CD4-positive, alpha-beta T cell treated with Interleukin-6 for 4 hours (primary cell): ENCODE data around the gene MUCL3.
"Not testable (repeated sequence)": the region's sequence is repeated elsewhere in the genome, so short reads cannot be mapped to it uniquely, and the experiment has no call there.

Source experiments
- DNase-seq: peaks from one replicate; pipeline ENCODE4 v3.0.0-alpha.2; 2020; ENCODE audit warnings: mixed read lengths

The MUCL3 gene, protein sequence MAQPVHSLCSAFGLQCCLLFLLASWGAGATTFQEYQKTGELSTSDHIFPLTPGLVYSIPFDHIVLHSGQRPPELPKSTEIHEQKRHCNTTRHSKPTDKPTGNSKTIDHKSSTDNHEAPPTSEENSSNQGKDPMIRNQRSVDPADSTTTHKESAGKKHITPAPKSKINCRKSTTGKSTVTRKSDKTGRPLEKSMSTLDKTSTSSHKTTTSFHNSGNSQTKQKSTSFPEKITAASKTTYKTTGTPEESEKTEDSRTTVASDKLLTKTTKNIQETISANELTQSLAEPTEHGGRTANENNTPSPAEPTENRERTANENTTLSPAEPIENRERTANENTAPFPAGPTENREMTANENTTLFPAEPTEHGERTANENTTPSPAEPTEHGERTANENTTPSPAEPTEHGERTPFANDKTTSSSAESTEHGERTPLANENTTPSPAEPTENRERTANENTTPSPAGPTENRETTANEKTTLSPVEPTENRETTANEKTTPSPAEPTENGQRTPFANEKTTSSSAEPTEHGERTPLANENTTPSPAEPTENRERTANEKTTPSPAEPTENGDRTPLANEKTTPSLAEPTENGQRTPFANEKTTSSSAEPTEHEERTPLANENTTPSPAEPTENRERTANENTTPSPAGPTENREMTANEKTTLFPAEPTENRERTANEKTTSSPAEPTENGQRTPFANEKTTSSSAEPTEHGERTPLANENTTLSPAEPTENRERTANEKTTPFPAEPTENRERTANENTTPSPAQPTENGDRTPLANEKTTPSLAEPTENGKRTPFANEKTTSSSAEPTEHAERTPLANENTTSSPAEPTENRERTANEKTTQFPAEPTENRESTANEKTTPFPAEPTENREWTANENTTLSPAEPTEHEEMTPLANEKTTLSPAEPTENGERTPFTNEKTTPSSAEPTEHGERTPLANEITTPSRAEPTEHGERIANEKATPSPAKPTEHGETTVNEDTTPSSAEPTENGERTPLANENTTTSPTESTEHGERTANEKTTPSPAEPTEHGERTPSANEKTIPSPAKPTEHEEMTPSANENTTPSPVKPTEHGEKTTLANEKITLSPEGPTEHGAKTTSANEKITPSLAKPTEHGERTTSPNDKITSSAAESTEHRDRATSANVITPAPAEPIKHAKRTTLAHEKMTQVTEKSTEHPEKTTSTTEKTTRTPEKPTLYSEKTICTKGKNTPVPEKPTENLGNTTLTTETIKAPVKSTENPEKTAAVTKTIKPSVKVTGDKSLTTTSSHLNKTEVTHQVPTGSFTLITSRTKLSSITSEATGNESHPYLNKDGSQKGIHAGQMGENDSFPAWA (N-terminal part only)

DNA sequence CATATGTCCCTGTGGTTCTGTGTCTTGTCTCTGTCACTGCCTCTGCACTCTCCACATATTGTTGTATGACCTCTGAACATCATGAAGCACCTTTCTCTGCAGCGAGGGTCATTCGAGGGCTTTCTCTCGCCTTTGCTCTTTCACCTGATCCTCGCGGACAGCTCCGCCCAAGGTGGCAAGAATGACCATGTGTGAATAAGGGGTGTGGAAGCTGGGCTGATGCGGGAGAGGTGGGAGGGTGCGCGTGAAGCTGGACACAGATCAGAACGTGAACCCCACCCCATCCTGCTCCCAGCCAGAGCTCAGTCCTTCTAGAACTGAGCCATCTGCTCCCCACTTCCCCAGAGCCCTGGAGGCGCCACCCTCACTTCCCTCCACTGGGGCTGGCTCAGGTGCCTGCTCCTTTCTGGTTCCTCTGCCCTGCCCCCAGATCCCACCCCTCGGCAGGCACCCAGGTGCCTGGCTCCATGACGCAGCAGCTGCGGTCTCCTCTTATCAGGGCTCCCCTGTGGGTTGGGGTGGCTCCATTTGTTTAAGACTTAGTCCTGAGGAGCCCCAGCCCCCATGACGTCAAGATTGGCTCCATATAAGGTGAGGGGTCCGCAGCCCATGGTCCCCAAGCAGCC is at the start of gene MUCL3:
Gene MUCL3, plus strand, starts transcription at position 613 of the 626 bp plus-strand sequence. CDS start 27 bp downstream, outside the sequence.
- DNase-seq = no peak

- no peak for DNase-seq
Measured at GRCh38 chr6:30891450-30891723, 49.4 kb upstream of the MUCL3 start.

GRCh38 chr6:30891816-30892538 is 48.8 kb upstream of the MUCL3 start:
- no peak for DNase-seq

GRCh38 chr6:30893001-30893591 is 47.7 kb upstream of the MUCL3 start:
- DNase-seq = no peak

GRCh38 chr6:30893666-30894065 is 47.1 kb upstream of the MUCL3 start:
- no peak for DNase-seq

GRCh38 chr6:30894381-30894780 is 46.4 kb upstream of the MUCL3 start:
- no peak for DNase-seq

DNA sequence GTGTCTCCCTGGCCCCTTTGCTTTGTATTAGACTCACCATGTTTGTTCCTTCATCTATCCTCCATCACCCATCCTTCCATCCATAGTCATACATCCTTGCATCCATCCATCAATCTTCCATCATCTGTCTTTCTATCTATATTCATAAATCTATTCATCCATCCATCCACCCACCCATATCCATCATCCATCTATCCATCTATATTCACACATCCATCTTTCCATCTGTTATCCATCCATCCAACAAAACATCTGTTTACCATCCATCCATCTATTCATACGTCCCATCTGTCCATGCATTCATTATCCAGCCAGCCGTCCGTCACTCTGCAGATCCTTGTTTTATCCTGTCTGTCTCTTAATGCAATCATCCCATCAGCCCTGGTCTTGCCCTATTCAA is 45.8 kb upstream of the MUCL3 start:
- no peak for DNase-seq

DNA sequence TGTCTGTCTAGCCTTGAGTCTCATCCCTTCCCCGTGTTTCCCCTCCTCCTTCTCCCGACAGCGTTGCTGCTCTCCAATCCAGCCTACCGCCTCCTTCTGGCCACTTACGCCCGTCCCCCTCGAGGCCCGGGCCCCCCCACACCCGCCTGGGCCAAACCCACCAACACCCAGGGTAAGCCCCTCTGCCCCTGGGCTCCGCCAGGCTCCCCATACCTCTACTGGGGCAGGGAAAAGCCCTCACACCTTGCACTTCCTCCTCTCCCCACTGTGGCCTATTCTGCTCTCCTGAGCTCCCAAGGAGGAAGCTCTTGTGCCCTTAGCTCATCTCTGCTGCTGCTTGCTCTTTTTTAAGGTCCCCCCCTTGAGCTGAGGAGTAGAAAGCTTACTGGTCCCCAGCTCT is 45.4 kb upstream of the MUCL3 start:
- DNase-seq = no peak

GRCh38 chr6:30896541-30896940 is 44.2 kb upstream of the MUCL3 start:
- DNase-seq = no peak

GRCh38 chr6:30897882-30898281 is 42.9 kb upstream of the MUCL3 start:
- DNase-seq = no peak

DNA sequence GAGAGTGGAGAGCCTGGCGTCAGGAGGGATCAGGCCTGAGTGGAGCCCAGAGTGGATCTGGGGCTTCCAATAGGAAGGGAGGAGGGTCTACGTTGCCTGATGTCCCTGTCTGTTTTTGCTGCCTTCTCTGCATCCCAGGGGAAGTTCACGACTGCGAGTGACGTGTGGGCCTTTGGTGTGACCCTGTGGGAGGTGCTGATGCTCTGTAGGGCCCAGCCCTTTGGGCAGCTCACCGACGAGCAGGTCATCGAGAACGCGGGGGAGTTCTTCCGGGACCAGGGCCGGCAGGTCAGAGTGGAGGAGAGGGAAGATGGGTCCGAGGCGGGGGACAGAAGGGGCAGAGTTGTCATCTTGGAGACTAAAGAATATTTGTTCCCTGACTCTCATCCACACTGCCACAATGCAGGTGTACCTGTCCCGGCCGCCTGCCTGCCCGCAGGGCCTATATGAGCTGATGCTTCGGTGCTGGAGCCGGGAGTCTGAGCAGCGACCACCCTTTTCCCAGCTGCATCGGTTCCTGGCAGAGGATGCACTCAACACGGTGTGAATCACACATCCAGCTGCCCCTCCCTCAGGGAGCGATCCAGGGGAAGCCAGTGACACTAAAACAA is 41.9 kb upstream of the MUCL3 start:
- DNase-seq = no peak

- no peak for DNase-seq
Measured at GRCh38 chr6:30900863-30901417, 39.8 kb upstream of the MUCL3 start.

DNA sequence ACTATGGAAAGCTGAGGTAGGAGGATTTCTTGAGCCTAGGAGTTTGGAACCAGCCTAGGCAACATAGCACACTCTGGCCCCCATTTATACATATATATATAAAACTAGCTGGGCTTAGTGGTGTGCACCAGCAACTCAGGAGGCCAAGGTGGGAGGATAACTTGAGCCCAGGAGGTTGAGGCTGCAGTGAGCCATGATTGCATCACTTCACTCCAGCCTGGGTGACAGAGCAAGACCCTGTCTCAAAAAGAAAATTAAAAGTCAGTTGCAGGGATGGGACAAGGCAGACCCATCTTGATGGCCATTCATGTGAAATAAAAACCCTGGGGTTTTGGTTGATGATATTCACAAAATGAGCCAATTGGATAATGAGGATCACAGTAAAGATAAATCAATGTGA is 39.3 kb upstream of the MUCL3 start:
- DNase-seq = no peak

- DNase-seq = not testable (repeated sequence)
Measured at GRCh38 chr6:30902196-30902595, 38.6 kb upstream of the MUCL3 start.

- DNase-seq = no peak
Measured at GRCh38 chr6:30902709-30903108, 38.1 kb upstream of the MUCL3 start.

DNA sequence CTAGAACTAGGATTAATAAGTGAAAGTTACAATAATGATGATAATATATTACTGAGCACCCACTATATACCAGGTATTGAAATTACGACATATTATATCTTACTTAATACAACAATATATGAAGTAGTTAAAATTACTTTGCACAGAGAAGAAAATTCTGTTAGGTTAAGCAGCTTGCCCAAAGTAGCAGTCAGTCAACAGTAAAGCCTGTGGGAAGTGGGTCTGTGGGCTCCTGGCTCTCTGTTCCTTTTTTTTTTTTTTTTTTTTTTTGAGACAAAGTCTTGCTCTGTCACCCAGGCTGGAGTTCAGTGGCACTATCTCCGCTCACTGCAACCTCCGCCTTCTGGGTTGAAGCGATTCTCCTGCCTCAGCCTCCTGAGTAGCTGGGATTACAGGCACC is 37.5 kb upstream of the MUCL3 start:
- no peak for DNase-seq

- DNase-seq = not testable (repeated sequence)
Measured at GRCh38 chr6:30907290-30907757, 33.4 kb upstream of the MUCL3 start.

- peak; percentile 95 for DNase-seq
Measured at GRCh38 chr6:30907758-30908591, 32.8 kb upstream of the MUCL3 start, which contains the start of gene GTF2H4. Gene GTF2H4 (plus strand): TSS chr6:30908207.

- DNase-seq = no peak
Measured at GRCh38 chr6:30908700-30909099, 32.1 kb upstream of the MUCL3 start.

- DNase-seq = not testable (repeated sequence)
Measured at GRCh38 chr6:30910473-30910872, 30.3 kb upstream of the MUCL3 start.
